ENCODE data around the gene GOLPH3L.
"Not testable (repeated sequence)": the region's sequence is repeated elsewhere in the genome, so short reads cannot be mapped to it uniquely, and the experiment has no call there.

GOLPH3L gene

DNA sequence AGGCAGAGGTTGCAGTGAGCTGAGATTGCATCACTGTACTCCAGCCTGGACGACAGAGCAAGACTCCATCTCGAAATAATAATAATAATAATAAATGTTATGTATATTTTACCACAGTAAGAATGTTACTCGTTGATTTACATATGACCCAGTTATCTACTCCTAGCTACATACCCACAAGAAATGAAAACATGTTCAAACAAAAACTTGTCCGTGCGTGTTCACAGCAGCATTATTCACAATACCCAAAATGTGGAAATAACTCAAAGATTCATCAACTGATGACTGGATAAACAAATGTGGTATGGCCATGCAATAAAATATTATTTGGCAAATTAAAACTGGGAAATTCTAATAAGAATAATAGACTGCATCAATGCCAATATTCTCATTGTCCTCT is 35.8 kb downstream of the GOLPH3L start:
- H3K4me3 ChIP-seq (replicated peaks in 1 of 2; ENCODE audit: low read depth in 2 of 2, low read length in 2 of 2): no peak overlapping the region
- TF ChIP-seq, protein P1, sequence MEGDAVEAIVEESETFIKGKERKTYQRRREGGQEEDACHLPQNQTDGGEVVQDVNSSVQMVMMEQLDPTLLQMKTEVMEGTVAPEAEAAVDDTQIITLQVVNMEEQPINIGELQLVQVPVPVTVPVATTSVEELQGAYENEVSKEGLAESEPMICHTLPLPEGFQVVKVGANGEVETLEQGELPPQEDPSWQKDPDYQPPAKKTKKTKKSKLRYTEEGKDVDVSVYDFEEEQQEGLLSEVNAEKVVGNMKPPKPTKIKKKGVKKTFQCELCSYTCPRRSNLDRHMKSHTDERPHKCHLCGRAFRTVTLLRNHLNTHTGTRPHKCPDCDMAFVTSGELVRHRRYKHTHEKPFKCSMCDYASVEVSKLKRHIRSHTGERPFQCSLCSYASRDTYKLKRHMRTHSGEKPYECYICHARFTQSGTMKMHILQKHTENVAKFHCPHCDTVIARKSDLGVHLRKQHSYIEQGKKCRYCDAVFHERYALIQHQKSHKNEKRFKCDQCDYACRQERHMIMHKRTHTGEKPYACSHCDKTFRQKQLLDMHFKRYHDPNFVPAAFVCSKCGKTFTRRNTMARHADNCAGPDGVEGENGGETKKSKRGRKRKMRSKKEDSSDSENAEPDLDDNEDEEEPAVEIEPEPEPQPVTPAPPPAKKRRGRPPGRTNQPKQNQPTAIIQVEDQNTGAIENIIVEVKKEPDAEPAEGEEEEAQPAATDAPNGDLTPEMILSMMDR (IDR thresholded peaks at IDR 0.05; ENCODE audit: low read depth, low read length): no peak
- no peak for DNase-seq (ENCODE audit: low read depth in 2 of 2)

DNA sequence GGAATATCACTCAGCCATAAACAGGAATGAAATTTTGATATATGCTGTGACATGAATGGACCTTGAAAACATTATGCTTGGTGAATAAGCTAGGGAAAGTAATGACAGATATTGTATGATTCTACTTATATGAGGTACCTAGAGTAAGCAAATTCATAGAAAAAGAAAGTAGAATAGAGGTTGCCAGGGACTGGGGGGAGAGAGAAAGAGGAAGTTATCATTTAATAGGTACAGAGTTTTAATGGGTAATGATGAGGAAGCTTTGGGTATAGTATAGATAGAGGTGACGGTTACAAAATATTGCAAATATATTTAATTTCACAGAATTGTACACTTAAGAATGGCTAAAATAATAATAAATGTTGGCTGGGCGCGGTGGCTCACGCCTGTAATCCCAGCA is 36.4 kb downstream of the GOLPH3L start:
- DNase-seq (ENCODE audit: low read depth in 2 of 2): no peak
- TF ChIP-seq, protein P1 (IDR thresholded peaks at IDR 0.05; ENCODE audit: low read depth, low read length): no peak
- no peak overlapping the region for H3K4me3 ChIP-seq (replicated peaks in 1 of 2; ENCODE audit: low read depth in 2 of 2, low read length in 2 of 2)

DNA sequence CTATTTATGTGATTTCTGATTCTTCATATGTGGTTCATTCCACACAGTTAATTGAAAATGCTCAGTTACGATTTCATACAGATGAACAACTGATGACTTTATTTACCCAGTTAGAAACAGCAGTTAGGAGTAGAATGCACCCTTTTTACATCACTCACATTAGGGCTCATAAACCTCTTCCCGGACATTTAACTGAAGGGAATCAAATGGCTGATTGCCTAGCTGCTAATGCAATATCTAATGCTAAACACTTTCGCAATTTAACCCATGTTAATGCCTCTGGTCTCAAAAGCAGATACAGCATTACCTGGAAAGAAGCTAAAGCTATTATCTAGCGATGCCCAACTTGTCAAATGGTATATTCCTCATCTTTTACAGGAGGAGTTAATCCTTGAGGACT is 39.9 kb downstream of the GOLPH3L start:
- H3K4me3 ChIP-seq (replicated peaks in 1 of 2; ENCODE audit: low read depth in 2 of 2, low read length in 2 of 2); DNase-seq (ENCODE audit: low read depth in 2 of 2): not testable (repeated sequence)

DNA sequence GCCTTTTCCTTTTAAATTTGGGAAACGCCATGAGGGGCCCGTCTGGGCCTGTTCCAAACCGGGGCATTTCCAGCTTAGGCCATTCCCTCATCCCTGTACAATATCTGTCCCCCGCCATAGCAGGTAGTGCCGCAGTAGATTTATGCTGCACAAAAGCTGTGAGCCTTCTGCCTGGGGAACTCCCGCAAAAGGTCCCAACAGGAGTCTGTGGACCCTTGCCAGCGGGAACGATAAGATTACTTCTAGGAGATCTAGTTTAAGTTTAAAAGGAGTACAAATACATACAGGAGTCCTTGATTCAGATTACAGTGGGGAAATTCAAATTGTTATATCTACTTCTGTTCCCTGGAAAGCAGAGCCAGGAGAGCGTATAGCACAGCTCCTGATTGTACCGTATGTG is 42.3 kb downstream of the GOLPH3L start:
- not testable (repeated sequence) for DNase-seq (ENCODE audit: low read depth in 2 of 2); H3K4me3 ChIP-seq (replicated peaks in 1 of 2; ENCODE audit: low read depth in 2 of 2, low read length in 2 of 2)

DNA sequence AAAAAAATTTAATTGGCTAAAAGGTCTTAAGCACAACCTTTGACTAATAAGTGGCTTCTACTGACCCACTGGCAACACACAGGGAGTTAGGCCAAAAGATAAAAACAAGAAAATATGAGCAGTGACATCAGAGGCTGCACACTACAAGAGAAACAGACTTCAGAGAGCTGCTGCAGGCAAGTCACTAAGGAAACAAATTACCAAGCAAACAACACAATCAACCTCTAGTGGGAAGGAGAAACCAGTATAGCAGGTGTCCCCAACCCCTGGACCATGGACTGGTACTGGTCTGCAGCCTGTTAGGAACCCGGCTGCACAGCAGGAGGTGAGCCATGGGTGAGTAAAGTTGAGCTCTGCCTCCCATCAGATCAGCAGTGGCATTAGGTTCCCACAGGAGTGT is 46.8 kb downstream of the GOLPH3L start:
- DNase-seq (ENCODE audit: low read depth in 2 of 2): peak; percentile 11 to 71
- H3K4me3 ChIP-seq (replicated peaks in 1 of 2; ENCODE audit: low read depth in 2 of 2, low read length in 2 of 2): no peak overlapping the region
- TF ChIP-seq, protein P1 (IDR thresholded peaks at IDR 0.05; ENCODE audit: low read depth, low read length): no peak

DNA sequence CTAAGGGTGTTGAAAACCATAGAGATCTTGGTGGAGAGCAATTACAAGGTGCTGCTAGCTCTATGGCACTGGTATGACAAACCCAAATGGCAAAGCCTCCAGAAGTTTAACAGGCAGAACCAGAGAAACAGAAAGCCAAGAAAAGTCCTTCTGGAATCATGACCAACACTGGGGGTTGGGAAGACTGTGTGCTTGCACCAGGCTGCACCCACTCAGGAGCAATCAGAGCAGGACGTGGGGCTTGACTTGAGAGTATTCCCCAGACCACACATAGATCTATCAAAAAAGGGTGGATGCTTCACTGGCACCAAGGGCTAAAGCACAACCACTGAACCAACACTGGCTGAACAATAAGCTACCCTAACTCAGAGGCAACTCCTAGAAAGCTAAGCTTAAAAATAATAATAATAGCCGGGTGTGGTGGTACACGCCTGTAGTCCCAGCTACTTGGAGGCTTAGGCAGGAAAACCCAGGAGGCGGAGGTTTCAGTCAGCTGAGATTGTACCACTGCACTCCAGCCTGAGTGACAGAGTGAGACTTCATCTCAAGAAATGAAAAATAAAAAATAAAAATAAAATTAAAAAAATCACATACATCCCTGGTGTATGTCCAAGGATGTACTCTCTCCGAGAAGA is 47.4 kb downstream of the GOLPH3L start:
- DNase-seq (ENCODE audit: low read depth in 2 of 2): no peak
- TF ChIP-seq, protein P1 (IDR thresholded peaks at IDR 0.05; ENCODE audit: low read depth, low read length): no peak
- no peak overlapping the region for H3K4me3 ChIP-seq (replicated peaks in 1 of 2; ENCODE audit: low read depth in 2 of 2, low read length in 2 of 2)

DNA sequence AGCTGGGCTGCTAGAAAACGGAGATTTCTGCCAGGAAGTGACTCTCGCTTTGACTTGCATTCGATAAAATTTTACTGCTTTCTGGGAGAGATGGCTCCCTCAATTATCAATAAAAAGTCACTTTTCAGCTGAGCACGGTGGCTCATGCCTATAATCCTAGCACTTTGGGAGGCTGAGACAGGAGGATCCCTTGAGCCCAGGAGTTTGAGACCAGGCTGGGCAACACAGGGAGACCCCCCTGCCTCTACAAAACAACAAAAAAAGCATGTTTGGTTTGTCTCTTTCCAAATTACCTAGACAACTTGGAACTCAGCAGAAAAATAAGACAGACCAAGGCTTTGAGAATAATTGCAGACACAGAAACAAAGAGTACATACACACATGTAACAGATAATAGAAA is 54.7 kb downstream of the GOLPH3L start:
- TF ChIP-seq, protein P1 (IDR thresholded peaks at IDR 0.05; ENCODE audit: low read depth, low read length): no peak
- DNase-seq (ENCODE audit: low read depth in 2 of 2): no peak
- H3K4me3 ChIP-seq (replicated peaks in 1 of 2; ENCODE audit: low read depth in 2 of 2, low read length in 2 of 2): no peak overlapping the region

DNA sequence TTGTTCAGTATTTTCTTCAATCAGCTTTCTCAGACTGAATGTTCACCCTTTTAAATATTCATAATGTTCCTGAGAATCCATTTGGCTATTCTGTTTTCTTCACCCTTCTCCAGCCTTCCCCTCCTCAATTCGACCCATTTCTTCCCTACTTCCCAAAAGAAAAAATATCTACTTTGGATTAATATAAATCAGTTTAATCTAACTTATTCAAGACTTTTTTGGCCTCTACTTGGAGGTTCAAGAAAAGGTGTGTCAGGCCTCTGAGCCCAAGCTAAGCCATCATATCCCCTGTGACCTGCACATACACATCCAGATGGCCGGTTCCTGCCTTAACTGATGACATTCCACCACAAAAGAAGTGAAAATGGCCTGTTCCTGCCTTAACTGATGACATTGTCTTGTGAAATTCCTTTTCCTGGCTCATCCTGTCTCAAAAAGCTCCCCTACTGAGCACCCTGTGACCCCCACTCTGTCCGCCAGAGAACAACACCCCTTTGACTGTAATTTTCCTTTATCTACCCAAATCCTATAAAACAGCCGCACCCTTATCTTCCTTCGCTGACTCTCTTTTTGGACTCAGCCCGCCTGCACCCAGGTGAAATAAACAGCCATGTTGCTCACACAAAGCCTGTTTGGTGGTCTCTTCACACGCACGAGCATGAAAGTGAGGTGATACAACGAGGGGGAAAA is 55.7 kb downstream of the GOLPH3L start:
- H3K4me3 ChIP-seq (replicated peaks in 1 of 2; ENCODE audit: low read depth in 2 of 2, low read length in 2 of 2); DNase-seq (ENCODE audit: low read depth in 2 of 2): not testable (repeated sequence)

DNA sequence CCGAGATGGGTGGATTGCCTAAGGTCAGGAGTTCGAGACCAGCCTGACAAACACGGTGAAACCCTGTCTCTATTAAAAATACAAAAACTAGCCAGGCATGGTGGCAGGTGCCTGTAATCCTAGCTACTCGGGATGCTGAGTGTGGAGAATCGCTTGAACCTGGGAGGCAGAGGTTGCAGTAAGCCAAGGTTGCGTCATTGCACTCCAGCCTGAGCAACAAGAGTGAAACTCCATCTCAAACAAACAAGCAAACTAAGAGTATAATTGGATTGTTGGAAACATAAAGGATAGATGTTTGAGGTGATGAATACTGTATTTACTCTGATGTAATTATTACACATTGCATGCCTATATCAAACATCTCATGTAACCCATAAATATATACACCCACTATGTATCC is 58.5 kb downstream of the GOLPH3L start:
- DNase-seq (ENCODE audit: low read depth in 2 of 2); H3K4me3 ChIP-seq (replicated peaks in 1 of 2; ENCODE audit: low read depth in 2 of 2, low read length in 2 of 2): not testable (repeated sequence)

DNA sequence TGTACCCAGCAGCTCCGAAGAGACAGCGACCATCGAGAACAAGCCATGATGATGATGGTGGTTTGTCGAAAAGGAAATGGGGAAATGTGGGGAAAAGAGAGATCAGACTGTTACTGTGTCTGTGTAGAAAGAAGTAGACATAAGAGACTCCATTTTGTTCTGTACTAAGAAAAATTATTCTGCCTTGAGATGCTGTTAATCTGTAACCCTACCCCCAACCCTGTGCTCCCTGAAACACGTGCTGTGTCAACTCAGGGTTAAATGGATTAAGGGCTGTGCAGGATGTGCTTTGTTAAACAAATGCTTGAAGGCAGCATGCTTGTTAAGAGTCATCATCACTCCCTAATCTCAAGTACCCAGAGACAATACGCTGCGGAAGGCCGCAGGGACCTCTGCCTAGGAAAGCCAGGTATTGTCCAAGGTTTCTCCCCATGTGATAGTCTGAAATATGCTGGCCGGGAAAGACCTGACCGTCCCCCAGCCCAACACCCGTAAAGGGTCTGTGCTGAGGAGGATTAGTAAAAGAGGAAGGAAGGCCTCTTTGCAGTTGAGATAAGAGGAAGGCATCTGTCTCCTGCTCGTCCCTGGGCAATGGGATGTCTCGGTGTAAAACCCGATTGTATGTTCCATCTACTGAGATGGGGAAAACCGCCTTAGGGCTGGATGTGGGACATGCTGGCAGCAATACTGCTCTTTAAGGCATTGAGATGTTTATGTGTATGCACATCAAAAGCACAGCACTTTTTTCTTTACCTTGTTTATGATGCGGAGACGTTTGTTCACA is 61.9 kb downstream of the GOLPH3L start:
- not testable (repeated sequence) for H3K4me3 ChIP-seq (replicated peaks in 1 of 2; ENCODE audit: low read depth in 2 of 2, low read length in 2 of 2); DNase-seq (ENCODE audit: low read depth in 2 of 2)

All from cardiac fibroblast (primary cell).